ENCODE results near the gene CASK. TPM values are rescaled to one million over a fixed set of nuclear protein-coding genes. Genes with fewer than 3 reads are reported as not detected.

The CASK gene
- total RNA-seq, 1 experiment from 2014 or later, result 29.4 TPM

DNA sequence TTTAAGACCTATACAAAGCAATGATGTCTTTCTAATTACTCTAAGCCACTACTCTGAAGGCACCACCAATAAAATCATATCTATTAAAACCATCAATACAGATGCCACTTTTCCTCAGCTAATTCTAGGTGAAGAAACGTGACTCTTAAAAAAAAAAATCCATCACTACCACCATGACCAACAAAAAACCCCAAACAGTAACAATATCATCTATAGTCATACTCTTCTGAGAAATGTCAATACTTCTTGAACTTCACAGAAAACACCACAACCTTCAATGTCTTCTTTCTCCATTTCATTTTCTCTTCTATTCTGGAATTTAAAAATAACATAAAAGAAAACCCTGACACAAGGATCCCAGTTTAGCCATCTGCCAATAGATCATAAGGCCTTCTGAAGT, 35.7 kb downstream of the CASK start:
- CTCF ChIA-PET, result no interaction called here
- peaks cover 8% of the 10 kb centered on the region; the same call in 1 of the 2 replicates for H3K4me1 ChIP-seq (replicated peaks; ENCODE audit: insufficient read depth)

DNA sequence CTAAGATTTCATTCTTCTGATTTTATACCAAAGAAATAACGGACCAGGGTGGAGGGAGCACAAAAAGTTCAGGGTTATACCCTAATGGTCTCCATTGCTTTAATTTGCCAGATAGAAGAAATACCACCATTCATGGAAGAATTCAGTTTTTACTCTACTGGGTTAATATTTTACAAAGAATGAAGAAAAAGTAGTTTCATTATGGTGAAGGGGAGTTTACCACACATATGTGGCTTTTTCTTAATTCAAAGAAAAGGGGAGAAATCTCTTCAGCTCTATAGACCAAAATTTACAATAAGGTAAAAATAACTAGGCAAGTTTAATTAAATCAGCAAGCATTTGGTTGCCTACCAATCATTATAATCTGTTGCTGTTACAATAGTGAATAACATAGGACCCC, 37.6 kb downstream of the CASK start:
- CTCF ChIA-PET, result no interaction called here
- BruUV-seq (replicated peaks), result no TSS peak
- Histone ChIP-seq H3K4me2 (no peak overlapping the region), H3K9me3 (ENCODE audit: insufficient read depth, low read depth) (no peaks in the 10 kb centered on the region), H3K36me3 (ENCODE audit: low read depth) (no peaks in the 10 kb centered on the region), H3K9me2 (ENCODE audit: insufficient read depth) (no peaks in the 10 kb centered on the region), H3F3A (ENCODE audit: insufficient read depth, low read depth) (peaks cover 3% of the 10 kb centered on the region; the same call in 1 of the 2 replicates), H3K27me3 (ENCODE audit: insufficient read depth, low read depth) (no peaks in the 10 kb centered on the region), H3K79me2 (ENCODE audit: low read depth) (0 out of 2 replicates have a peak, but pooled peaks cover 9% of the 10 kb centered on the region), H3K27ac (no peak overlapping the region), H3K4me3 (no peak overlapping the region), H4K20me1 (ENCODE audit: insufficient read depth) (no peaks in the 10 kb centered on the region), H3K4me1 (replicated peaks; ENCODE audit: insufficient read depth) (peaks cover 8% of the 10 kb centered on the region; the same call in 1 of the 2 replicates), H2AFZ (no peak overlapping the region)
- DNase-seq, result no peak
- POLR2A ChIA-PET (ENCODE audit: unreplicated experiment), result no interaction called here
- intact Hi-C loops (cut with micrococcal nuclease; ENCODE audit: unreplicated experiment), result no loop called here
- TF ChIP-seq, protein P1, sequence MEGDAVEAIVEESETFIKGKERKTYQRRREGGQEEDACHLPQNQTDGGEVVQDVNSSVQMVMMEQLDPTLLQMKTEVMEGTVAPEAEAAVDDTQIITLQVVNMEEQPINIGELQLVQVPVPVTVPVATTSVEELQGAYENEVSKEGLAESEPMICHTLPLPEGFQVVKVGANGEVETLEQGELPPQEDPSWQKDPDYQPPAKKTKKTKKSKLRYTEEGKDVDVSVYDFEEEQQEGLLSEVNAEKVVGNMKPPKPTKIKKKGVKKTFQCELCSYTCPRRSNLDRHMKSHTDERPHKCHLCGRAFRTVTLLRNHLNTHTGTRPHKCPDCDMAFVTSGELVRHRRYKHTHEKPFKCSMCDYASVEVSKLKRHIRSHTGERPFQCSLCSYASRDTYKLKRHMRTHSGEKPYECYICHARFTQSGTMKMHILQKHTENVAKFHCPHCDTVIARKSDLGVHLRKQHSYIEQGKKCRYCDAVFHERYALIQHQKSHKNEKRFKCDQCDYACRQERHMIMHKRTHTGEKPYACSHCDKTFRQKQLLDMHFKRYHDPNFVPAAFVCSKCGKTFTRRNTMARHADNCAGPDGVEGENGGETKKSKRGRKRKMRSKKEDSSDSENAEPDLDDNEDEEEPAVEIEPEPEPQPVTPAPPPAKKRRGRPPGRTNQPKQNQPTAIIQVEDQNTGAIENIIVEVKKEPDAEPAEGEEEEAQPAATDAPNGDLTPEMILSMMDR (conservative IDR thresholded peaks at IDR 0.05), result no peak
- TF ChIP-seq EZH2 (IDR thresholded peaks at IDR 0.05; ENCODE audit: low read depth), result no peak

More for the DNA sequence above, 35.7 kb downstream of the CASK start:
- POLR2A ChIA-PET (ENCODE audit: unreplicated experiment), result no interaction called here
- H3K9me2 ChIP-seq (ENCODE audit: insufficient read depth), result no peaks in the 10 kb centered on the region
- no peak for TF ChIP-seq EZH2 (IDR thresholded peaks at IDR 0.05; ENCODE audit: low read depth)
- TF ChIP-seq, protein P1 (conservative IDR thresholded peaks at IDR 0.05), result no peak
- no peaks in the 10 kb centered on the region for H3K36me3 ChIP-seq (ENCODE audit: low read depth)
- no peak overlapping the region for H3K4me3 ChIP-seq
- no TSS peak for BruUV-seq (replicated peaks)
- H3K9me3 ChIP-seq (ENCODE audit: insufficient read depth, low read depth), result no peaks in the 10 kb centered on the region
- 0 out of 2 replicates have a peak, but pooled peaks cover 9% of the 10 kb centered on the region for H3K79me2 ChIP-seq (ENCODE audit: low read depth)
- H3F3A ChIP-seq (ENCODE audit: insufficient read depth, low read depth), result peaks cover 3% of the 10 kb centered on the region; the same call in 1 of the 2 replicates
- H3K4me2 ChIP-seq, result no peak overlapping the region
- no peak for DNase-seq
- no peak overlapping the region for H2AFZ ChIP-seq
- intact Hi-C loops (cut with micrococcal nuclease; ENCODE audit: unreplicated experiment), result no loop called here
- no peaks in the 10 kb centered on the region for H4K20me1 ChIP-seq (ENCODE audit: insufficient read depth)
- no peaks in the 10 kb centered on the region for H3K27me3 ChIP-seq (ENCODE audit: insufficient read depth, low read depth)
- no peak overlapping the region for H3K27ac ChIP-seq

DNA sequence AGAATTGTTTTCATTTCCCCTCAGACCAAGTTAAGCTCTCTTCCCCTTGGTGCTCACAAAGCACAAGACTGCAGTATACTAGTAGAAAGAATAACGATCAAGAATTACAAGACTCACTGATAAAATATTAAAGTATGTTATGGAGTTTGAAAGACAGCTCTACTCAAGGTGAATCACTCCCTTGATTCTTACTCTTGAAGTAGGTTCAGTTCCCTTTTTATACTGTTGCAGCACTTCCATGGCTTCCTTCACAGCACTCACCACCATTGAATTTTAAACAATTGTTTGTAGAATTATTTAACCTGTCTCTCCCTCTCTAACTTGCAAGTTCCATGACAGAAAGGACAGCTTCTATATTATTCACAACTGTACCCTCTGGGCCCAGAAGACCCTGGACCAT, 42.2 kb downstream of the CASK start:
- Histone ChIP-seq H4K20me1 (ENCODE audit: insufficient read depth) (no peaks in the 10 kb centered on the region), H3K79me2 (ENCODE audit: low read depth) (no peaks in the 10 kb centered on the region), H3K36me3 (ENCODE audit: low read depth) (no peaks in the 10 kb centered on the region), H3K4me3 (no peak overlapping the region), H3K27me3 (ENCODE audit: insufficient read depth, low read depth) (no peaks in the 10 kb centered on the region), H3F3A (ENCODE audit: insufficient read depth, low read depth) (no peaks in the 10 kb centered on the region), H3K9me2 (ENCODE audit: insufficient read depth) (no peaks in the 10 kb centered on the region), H3K4me2 (no peak overlapping the region), H2AFZ (no peak overlapping the region), H3K9me3 (ENCODE audit: insufficient read depth, low read depth) (no peaks in the 10 kb centered on the region), H3K27ac (no peak overlapping the region), H3K4me1 (replicated peaks; ENCODE audit: insufficient read depth) (no peaks in the 10 kb centered on the region)
- BruUV-seq (replicated peaks), result no TSS peak
- TF ChIP-seq, protein P1 (conservative IDR thresholded peaks at IDR 0.05), result no peak
- no peak for TF ChIP-seq EZH2 (IDR thresholded peaks at IDR 0.05; ENCODE audit: low read depth)
- ChIA-PET CTCF (no interaction called here), POLR2A (ENCODE audit: unreplicated experiment) (no interaction called here)
- DNase-seq, result no peak
- intact Hi-C loops (cut with micrococcal nuclease; ENCODE audit: unreplicated experiment), result no loop called here

Data from PC-9 (cell line).